IMR-90 (cell line): Measurements from ENCODE around the gene ITSN2. TPM values are rescaled to one million over a fixed set of nuclear protein-coding genes. Genes with fewer than 3 reads are reported as not detected.

Source experiments
- ATAC-seq: fragments of 200-7000 bp; cut with Tn5 transposase; 2 replicates; pipeline ENCODE4 v1.9.1; 2020; ENCODE audit warnings: low read depth, mild to moderate bottlenecking, moderate library complexity
- BruUV-seq: library from RNA; stranded (reverse); fragments of 400-500 nt; replicated peaks from 2 replicates; lab custom pipeline; 2021; lab: Mats Ljungman, UMichigan
- CTCF ChIA-PET: fragments of 300-600 bp; formaldehyde crosslinking; extraction: SDS; loops from one replicate; lab custom pipeline; 2021; ENCODE audit warnings: antibody characterized with exemption; lab: Yijun Ruan, JAX
- POLR2A ChIA-PET: fragments of 300-600 bp; sonication (Branson Sonifier 250); formaldehyde crosslinking; loops from one replicate; lab custom pipeline; 2022; ENCODE audit warnings: antibody characterized with exemption; ENCODE audit not compliant: unreplicated experiment; lab: Charles Lee
- DNase-seq: peaks from one replicate; pipeline ENCODE4 v3.0.0; 2013
- H2AFZ ChIP-seq: replicated peaks from 2 replicates; pipeline ENCODE3; 2013; ENCODE audit warnings: low read length, mild to moderate bottlenecking; ENCODE audit not compliant: poor library complexity
- H2AK5ac ChIP-seq: 2 replicates; pipeline ENCODE4 v1.6.1; 2013; ENCODE audit warnings: low read depth, low read length, inconsistent platforms
- H2AK9ac ChIP-seq: replicated peaks from 2 replicates; pipeline ENCODE3; 2013; ENCODE audit warnings: mild to moderate bottlenecking, low read depth, low read length, moderate library complexity; ENCODE audit not compliant: poor library complexity
- H2BK120ac ChIP-seq: 2 replicates; pipeline ENCODE4 v1.6.1; 2013; ENCODE audit warnings: low read depth, low read length, inconsistent platforms
- H2BK15ac ChIP-seq: 3 replicates; pipeline ENCODE4 v1.6.1; 2013; ENCODE audit warnings: low read depth, low read length, inconsistent platforms
- H2BK20ac ChIP-seq: 2 replicates; pipeline ENCODE4 v1.6.1; 2013; ENCODE audit warnings: low read depth, mild to moderate bottlenecking, inconsistent platforms, low read length, moderate library complexity
- H2BK5ac ChIP-seq: 2 replicates; pipeline ENCODE4 v1.6.1; 2013; ENCODE audit warnings: mild to moderate bottlenecking, low read depth, low read length, inconsistent platforms; ENCODE audit not compliant: poor library complexity, severe bottlenecking
- H3K14ac ChIP-seq: replicated peaks from 2 replicates; pipeline ENCODE4 v1.6.1; 2013; ENCODE audit warnings: low read depth, low read length, inconsistent platforms
- H3K18ac ChIP-seq: 2 replicates; pipeline ENCODE4 v1.6.1; 2013; ENCODE audit warnings: low read depth, low read length, control low read depth
- H3K23ac ChIP-seq: 2 replicates; pipeline ENCODE4 v1.6.1; 2013; ENCODE audit warnings: low read depth, low read length, inconsistent platforms
- H3K27ac ChIP-seq: 2 replicates; pipeline ENCODE4 v1.5.1; 2013; ENCODE audit warnings: mild to moderate bottlenecking, control low read depth, low read length; ENCODE audit not compliant: insufficient read depth
- H3K27me3 ChIP-seq: 2 replicates; pipeline ENCODE4 v1.6.1; 2013; ENCODE audit warnings: low read length; ENCODE audit not compliant: control insufficient read depth, insufficient read depth
- H3K36me3 ChIP-seq: 2 replicates; pipeline ENCODE4 v1.6.1; 2013; ENCODE audit warnings: low read length, mixed read lengths; ENCODE audit not compliant: control insufficient read depth, insufficient read depth
- H3K4ac ChIP-seq: 2 replicates; pipeline ENCODE4 v1.6.1; 2013; ENCODE audit warnings: low read depth, low read length, inconsistent platforms
- H3K4me1 ChIP-seq: 2 replicates; pipeline ENCODE4 v1.6.1; 2013; ENCODE audit warnings: low read length, mixed read lengths; ENCODE audit not compliant: control insufficient read depth, insufficient read depth
- H3K4me2 ChIP-seq: 2 replicates; pipeline ENCODE4 v1.6.1; 2013; ENCODE audit warnings: low read depth, mild to moderate bottlenecking, control low read depth, low read length, moderate library complexity
- H3K4me3 ChIP-seq: 2 replicates; pipeline ENCODE4 v1.5.1; 2013; ENCODE audit warnings: low read depth, mild to moderate bottlenecking, control low read depth, low read length, moderate library complexity; ENCODE audit not compliant: insufficient read depth
- H3K56ac ChIP-seq: 2 replicates; pipeline ENCODE4 v1.6.1; 2013; ENCODE audit warnings: low read length, inconsistent platforms; ENCODE audit not compliant: insufficient read depth; ENCODE audit errors: extremely low read depth
- H3K79me1 ChIP-seq, 2 experiments: 2 replicates each; pipeline ENCODE4 v1.6.1; 2013; ENCODE audit warnings: low read length in 2 of 2, inconsistent platforms in 1 of 2, low read depth in 1 of 2
- H3K9ac ChIP-seq: 2 replicates; pipeline ENCODE4 v1.6.1; 2013; ENCODE audit warnings: low read depth, low read length, control low read depth
- H3K9me1 ChIP-seq: 2 replicates; pipeline ENCODE4 v1.6.1; 2013; ENCODE audit warnings: low read length, inconsistent platforms; ENCODE audit not compliant: insufficient read depth
- H3K9me3 ChIP-seq: 2 replicates; pipeline ENCODE4 v1.6.1; 2013; ENCODE audit warnings: low read length; ENCODE audit not compliant: control insufficient read depth, insufficient read depth
- H4K20me1 ChIP-seq: 2 replicates; pipeline ENCODE4 v1.6.1; 2013; ENCODE audit warnings: low read length, inconsistent platforms; ENCODE audit not compliant: insufficient read depth
- H4K5ac ChIP-seq: 2 replicates; pipeline ENCODE4 v1.6.1; 2013; ENCODE audit warnings: mild to moderate bottlenecking, low read depth, low read length, control low read depth
- H4K8ac ChIP-seq, 2 experiments: 2 replicates each; pipeline ENCODE4 v1.6.1; 2013; ENCODE audit warnings: low read depth in 2 of 2, low read length in 2 of 2, control low read depth in 1 of 2, inconsistent platforms in 1 of 2
- H4K91ac ChIP-seq: 2 replicates; pipeline ENCODE4 v1.6.1; 2013; ENCODE audit warnings: low read depth, low read length, inconsistent platforms; ENCODE audit not compliant: insufficient read depth
- BHLHE40 ChIP-seq: fragments of 150-350 bp; IDR thresholded peaks from 2 replicates; pipeline ENCODE4 v1.6.1; 2016; ENCODE audit warnings: mild to moderate bottlenecking, low read depth, low read length
- CEBPB ChIP-seq: IDR thresholded peaks from 2 replicates; pipeline ENCODE4 v1.6.1; 2012; ENCODE audit warnings: low read depth, low read length, improper control_type of control experiment
- CHD1 ChIP-seq: IDR thresholded peaks from 2 replicates; pipeline ENCODE4 v1.6.1; 2012; ENCODE audit warnings: low read depth, low read length, improper control_type of control experiment
- CTCF ChIP-seq: conservative IDR thresholded peaks from 2 replicates; pipeline ENCODE4 v1.5.1; 2012; ENCODE audit warnings: mild to moderate bottlenecking, low read depth, low read length, improper control_type of control experiment
- MAFK ChIP-seq: IDR thresholded peaks from 2 replicates; pipeline ENCODE4 v1.6.1; 2012; ENCODE audit warnings: low read depth, low read length, improper control_type of control experiment
- MAZ ChIP-seq: IDR thresholded peaks from 2 replicates; pipeline ENCODE4 v1.6.1; 2012; ENCODE audit warnings: low read depth, mild to moderate bottlenecking, low read length, improper control_type of control experiment, moderate library complexity, borderline replicate concordance
- MXI1 ChIP-seq: IDR thresholded peaks from 2 replicates; pipeline ENCODE4 v1.6.1; 2012; ENCODE audit warnings: low read depth, mild to moderate bottlenecking, low read length, moderate library complexity, borderline replicate concordance
- RCOR1 ChIP-seq: IDR thresholded peaks from 2 replicates; pipeline ENCODE4 v1.6.1; 2012; ENCODE audit warnings: mild to moderate bottlenecking, low read length, improper control_type of control experiment; ENCODE audit not compliant: insufficient replicate concordance
- USF2 ChIP-seq: fragments of 150-350 bp; IDR thresholded peaks from 2 replicates; pipeline ENCODE4 v1.6.1; 2017; ENCODE audit warnings: mild to moderate bottlenecking, antibody characterized with exemption, low read length, low read depth
- WGBS, 2 experiments: methylation state at CpG; one replicate each; pipeline versions ENCODE4 v1.1.5 to v1.1.7; 2013; ENCODE audit warnings: missing lambda C conversion rate in 2 of 2; ENCODE audit not compliant: insufficient read length in 1 of 2; ENCODE audit errors: extremely low coverage in 2 of 2; 5-methylcytosine and 5-hydroxymethylcytosine counted together
- dilution Hi-C: fragments of 300-500 bp; cut with HindIII; formaldehyde crosslinking; loops from one replicate; pipeline ENCODE4 v1.14.3; 2018; ENCODE audit warnings: low sequenced_read_pairs; ENCODE audit not compliant: unreplicated experiment
- in situ Hi-C: fragments of 300-500 bp; cut with MboI; formaldehyde crosslinking; loops from 3 replicates; pipeline ENCODE4 v1.14.3; 2019; ENCODE audit warnings: low sequenced_read_pairs, inconsistent platforms, mixed read lengths
- intact Hi-C: fragments of 100-400 bp; cut with micrococcal nuclease; formaldehyde crosslinking; loops from 2 replicates; pipeline ENCODE4 v1.10.0; 2022
- polyA plus RNA-seq, 3 experiments: library from polyadenylated mRNA; depleted of rRNA; stranded (reverse); fragments of >200 nt; gene quantifications; 2 replicates each; pipeline ENCODE4 v1.2.3, GENCODE V29; 2012; ENCODE audit warnings: low replicate concordance in 1 of 3
- total RNA-seq: library from RNA; depleted of rRNA; stranded (reverse); fragments of >200 nt; gene quantifications from 2 replicates; pipeline ENCODE4 v1.2.3, GENCODE V29; 2012

ITSN2 gene
- total and polyA plus RNA-seq, 2 of the 4 experiments (the other 2 are of a cell fraction): 10.7 to 17.2 TPM

GRCh38 chr2:24210106-24210455 lies 150.3 kb downstream of the ITSN2 start:
- dilution Hi-C loops: no loop called here
- Histone ChIP-seq H2BK5ac (no peak overlapping the region), H4K5ac (no peak overlapping the region), H3K4me2 (no peak overlapping the region), H2AFZ (no peak overlapping the region), H3K79me1 (no peaks in the 10 kb centered on the region), H3K18ac (no peak overlapping the region), H3K9me1 (no peaks in the 10 kb centered on the region; the same call in 1 of the 2 replicates), H2BK15ac (no peak overlapping the region), H3K56ac (no peak overlapping the region), H3K4me3 (no peak overlapping the region), H3K27ac (no peak overlapping the region), H2AK9ac (no peak overlapping the region), H3K36me3 (peaks cover 34% of the 10 kb centered on the region), H4K91ac (no peak overlapping the region), H3K23ac (no peak overlapping the region), H4K20me1 (no peaks in the 10 kb centered on the region; the same call in 1 of the 2 replicates), H3K14ac (no peak overlapping the region), H3K4me1 (no peaks in the 10 kb centered on the region), H4K8ac (no peak overlapping the region), H2BK20ac (no peak overlapping the region), H3K9ac (no peak overlapping the region), H2AK5ac (no peak overlapping the region), H3K27me3 (no peaks in the 10 kb centered on the region), H2BK120ac (no peak overlapping the region), H3K9me3 (no peaks in the 10 kb centered on the region), H3K4ac (no peak overlapping the region)
- ChIA-PET CTCF (interaction anchor here (0.5 kb wide), 1 partner anchor 283 kb away, joined by 5 read pairs; the partner anchor contains the start of gene ATAD2B), POLR2A (no interaction called here)
- ATAC-seq: no peak
- in situ Hi-C loops: no loop called here
- no TSS peak for BruUV-seq
- intact Hi-C loops: no loop called here
- WGBS, 2 experiments: no CpG with 5 or more reads among the region's 2 CpGs
- no peak for DNase-seq
- no peak for TF ChIP-seq BHLHE40
- TF ChIP-seq CHD1: no peak
- TF ChIP-seq CEBPB: no peak
- TF ChIP-seq MAZ: no peak
- TF ChIP-seq MXI1: no peak
- no peak for TF ChIP-seq MAFK
- TF ChIP-seq USF2: no peak
- no peak for TF ChIP-seq RCOR1
- no peak for TF ChIP-seq CTCF
